Measurements from ENCODE around the gene TRAF3. TPM values are rescaled to one million over a fixed set of nuclear protein-coding genes. Genes with fewer than 3 reads are reported as not detected.
A peak's percentile ranks its signal among the peaks of the same experiment; 100 is the strongest.

Gene TRAF3
- total and polyA plus RNA-seq, 2 donors = 9.2 to 14.6 TPM

- no peaks in the 10 kb centered on the region for H3K27me3 ChIP-seq (ENCODE audit: control insufficient read depth in 2 of 2, insufficient read depth in 1 of 2, low read length in 1 of 2)
- no peaks in the 10 kb centered on the region for H3K9me3 ChIP-seq (ENCODE audit: control insufficient read depth in 2 of 2, insufficient read depth in 1 of 2, low read length in 1 of 2)
- H3K27ac ChIP-seq (ENCODE audit: low read depth in 1 of 2, low read length in 1 of 2) = no peak overlapping the region
- H3K4me3 ChIP-seq (ENCODE audit: low read length in 2 of 2) = no peak overlapping the region
- H3K4me1 ChIP-seq (ENCODE audit: control insufficient read depth in 2 of 2, insufficient read depth in 2 of 2, low read length in 2 of 2) = no peaks in the 10 kb centered on the region
- 97% methylated on average over 21 of the region's 21 CpGs for WGBS
- peaks cover 5 to 15% of the 10 kb centered on the region in 2 donors for H3K36me3 ChIP-seq (ENCODE audit: control insufficient read depth in 2 of 2, insufficient read depth in 2 of 2, low read length in 1 of 2)
- DNase-seq (ENCODE audit: low read depth in 6 of 9, low spot score in 9 of 9) = no peak
Observed at GRCh38 chr14:102911991-102912761, 134.9 kb downstream of the TRAF3 start.

- 97% methylated on average over 28 of the region's 28 CpGs for WGBS
Observed at GRCh38 chr14:102913341-102914211, 136.3 kb downstream of the TRAF3 start.

DNA sequence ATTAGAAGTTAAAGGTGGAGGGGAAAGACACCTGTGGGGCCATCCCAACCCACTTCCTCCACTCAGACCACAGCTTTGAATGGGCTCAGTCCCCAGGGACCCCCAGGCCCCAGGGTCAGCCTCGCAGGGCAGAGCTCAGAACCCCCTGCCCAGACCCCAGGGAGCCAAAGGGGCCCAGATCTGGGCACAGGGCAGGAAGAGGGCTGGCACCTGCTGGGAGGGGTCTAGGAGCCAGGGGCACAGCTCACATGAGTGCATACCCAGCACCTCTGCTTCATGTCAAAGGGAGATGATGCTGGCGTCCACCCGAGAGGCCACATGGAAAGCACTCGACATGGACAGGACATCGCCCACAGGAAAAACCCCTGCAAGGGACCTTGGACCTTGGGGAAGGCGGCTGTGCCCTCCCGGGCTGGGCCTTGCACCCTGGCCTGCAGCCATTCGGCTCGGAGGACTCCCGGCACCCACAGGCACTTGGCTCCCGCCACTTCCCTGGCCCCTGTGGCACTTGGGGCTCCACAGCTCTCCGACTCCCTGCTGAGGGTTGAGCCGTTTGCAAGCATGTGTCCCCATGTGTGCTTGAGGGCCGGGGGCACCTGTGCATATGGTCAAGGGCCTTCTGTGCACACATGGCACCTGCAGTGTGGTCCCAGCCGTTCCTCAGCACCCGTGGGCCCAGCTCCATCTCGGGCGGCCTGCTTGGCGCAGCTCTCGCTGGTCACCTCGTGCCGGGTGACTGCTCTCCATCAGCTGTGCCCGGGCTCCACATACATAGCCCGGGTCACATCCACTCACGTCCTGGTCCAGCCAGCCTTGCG, 137.4 kb downstream of the TRAF3 start:
- Histone ChIP-seq H3K9me3 (ENCODE audit: control insufficient read depth in 2 of 2, insufficient read depth in 1 of 2, low read length in 1 of 2) (peaks cover 0 to 3% of the 10 kb centered on the region in 2 donors), H3K27ac (ENCODE audit: low read depth in 1 of 2, low read length in 1 of 2) (no peak overlapping the region), H3K27me3 (ENCODE audit: control insufficient read depth in 2 of 2, insufficient read depth in 1 of 2, low read length in 1 of 2) (no peaks in the 10 kb centered on the region), H3K4me1 (ENCODE audit: control insufficient read depth in 2 of 2, insufficient read depth in 2 of 2, low read length in 2 of 2) (no peaks in the 10 kb centered on the region), H3K36me3 (ENCODE audit: control insufficient read depth in 2 of 2, insufficient read depth in 2 of 2, low read length in 1 of 2) (peaks cover 0 to 1% of the 10 kb centered on the region in 2 donors), H3K4me3 (ENCODE audit: low read length in 2 of 2) (no peak overlapping the region)
- WGBS = 94% methylated on average over 26 of the region's 26 CpGs
- no peak for DNase-seq (ENCODE audit: low read depth in 6 of 9, low spot score in 9 of 9)

More at GRCh38 chr14:102913341-102914211, 136.3 kb downstream of the TRAF3 start:
- no peaks in the 10 kb centered on the region for H3K4me1 ChIP-seq (ENCODE audit: control insufficient read depth in 2 of 2, insufficient read depth in 2 of 2, low read length in 2 of 2)
- DNase-seq (ENCODE audit: low read depth in 6 of 9, low spot score in 9 of 9) = no peak
- H3K27me3 ChIP-seq (ENCODE audit: control insufficient read depth in 2 of 2, insufficient read depth in 1 of 2, low read length in 1 of 2) = no peaks in the 10 kb centered on the region
- no peak overlapping the region for H3K4me3 ChIP-seq (ENCODE audit: low read length in 2 of 2)
- peaks cover 0 to 3% of the 10 kb centered on the region in 2 donors for H3K9me3 ChIP-seq (ENCODE audit: control insufficient read depth in 2 of 2, insufficient read depth in 1 of 2, low read length in 1 of 2)
- no peak overlapping the region for H3K27ac ChIP-seq (ENCODE audit: low read depth in 1 of 2, low read length in 1 of 2)
- H3K36me3 ChIP-seq (ENCODE audit: control insufficient read depth in 2 of 2, insufficient read depth in 2 of 2, low read length in 1 of 2) = peaks cover 0 to 4% of the 10 kb centered on the region in 2 donors

GRCh38 chr14:102915292-102916110, 138.3 kb downstream of the TRAF3 start:
- H3K27me3 ChIP-seq (ENCODE audit: control insufficient read depth in 2 of 2, insufficient read depth in 1 of 2, low read length in 1 of 2) = peaks cover 0 to under 1% of the 10 kb centered on the region in 2 donors
- H3K4me3 ChIP-seq (ENCODE audit: low read length in 2 of 2) = no peak overlapping the region
- no peak for DNase-seq (ENCODE audit: low read depth in 6 of 9, low spot score in 9 of 9)
- peaks cover 0 to 3% of the 10 kb centered on the region in 2 donors for H3K9me3 ChIP-seq (ENCODE audit: control insufficient read depth in 2 of 2, insufficient read depth in 1 of 2, low read length in 1 of 2)
- H3K36me3 ChIP-seq (ENCODE audit: control insufficient read depth in 2 of 2, insufficient read depth in 2 of 2, low read length in 1 of 2) = no peaks in the 10 kb centered on the region
- WGBS = 96% methylated on average over 19 of the region's 19 CpGs
- no peak overlapping the region for H3K27ac ChIP-seq (ENCODE audit: low read depth in 1 of 2, low read length in 1 of 2)
- no peaks in the 10 kb centered on the region for H3K4me1 ChIP-seq (ENCODE audit: control insufficient read depth in 2 of 2, insufficient read depth in 2 of 2, low read length in 2 of 2)

GRCh38 chr14:102916347-102917055, 139.3 kb downstream of the TRAF3 start:
- 88% methylated on average over 18 of the region's 18 CpGs for WGBS
- H3K4me1 ChIP-seq (ENCODE audit: control insufficient read depth in 2 of 2, insufficient read depth in 2 of 2, low read length in 2 of 2) = no peaks in the 10 kb centered on the region
- peaks cover 5 to 10% of the 10 kb centered on the region in 2 donors for H3K27me3 ChIP-seq (ENCODE audit: control insufficient read depth in 2 of 2, insufficient read depth in 1 of 2, low read length in 1 of 2)
- H3K4me3 ChIP-seq (ENCODE audit: low read length in 2 of 2) = no peak overlapping the region
- no peak overlapping the region for H3K27ac ChIP-seq (ENCODE audit: low read depth in 1 of 2, low read length in 1 of 2)
- H3K36me3 ChIP-seq (ENCODE audit: control insufficient read depth in 2 of 2, insufficient read depth in 2 of 2, low read length in 1 of 2) = no peaks in the 10 kb centered on the region
- H3K9me3 ChIP-seq (ENCODE audit: control insufficient read depth in 2 of 2, insufficient read depth in 1 of 2, low read length in 1 of 2) = peaks cover 0 to 3% of the 10 kb centered on the region in 2 donors
- no peak for DNase-seq (ENCODE audit: low read depth in 6 of 9, low spot score in 9 of 9)

GRCh38 chr14:102917056-102917385, 139.8 kb downstream of the TRAF3 start:
- Histone ChIP-seq H3K27ac (ENCODE audit: low read depth in 1 of 2, low read length in 1 of 2) (no peak overlapping the region), H3K4me3 (ENCODE audit: low read length in 2 of 2) (no peak overlapping the region), H3K9me3 (ENCODE audit: control insufficient read depth in 2 of 2, insufficient read depth in 1 of 2, low read length in 1 of 2) (peaks cover 0 to 3% of the 10 kb centered on the region in 2 donors), H3K27me3 (ENCODE audit: control insufficient read depth in 2 of 2, insufficient read depth in 1 of 2, low read length in 1 of 2) (peaks cover 8 to 16% of the 10 kb centered on the region in 2 donors), H3K36me3 (ENCODE audit: control insufficient read depth in 2 of 2, insufficient read depth in 2 of 2, low read length in 1 of 2) (no peaks in the 10 kb centered on the region), H3K4me1 (ENCODE audit: control insufficient read depth in 2 of 2, insufficient read depth in 2 of 2, low read length in 2 of 2) (no peaks in the 10 kb centered on the region)
- no peak for DNase-seq (ENCODE audit: low read depth in 6 of 9, low spot score in 9 of 9)
- 96% methylated on average over 6 of the region's 6 CpGs for WGBS

- Histone ChIP-seq H3K27me3 (ENCODE audit: control insufficient read depth in 2 of 2, insufficient read depth in 1 of 2, low read length in 1 of 2) (peaks cover 14 to 22% of the 10 kb centered on the region in 2 donors), H3K4me1 (ENCODE audit: control insufficient read depth in 2 of 2, insufficient read depth in 2 of 2, low read length in 2 of 2) (peaks cover 0 to 1% of the 10 kb centered on the region in 2 donors), H3K9me3 (ENCODE audit: control insufficient read depth in 2 of 2, insufficient read depth in 1 of 2, low read length in 1 of 2) (peaks cover 0 to 3% of the 10 kb centered on the region in 2 donors), H3K4me3 (ENCODE audit: low read length in 2 of 2) (no peak overlapping the region), H3K36me3 (ENCODE audit: control insufficient read depth in 2 of 2, insufficient read depth in 2 of 2, low read length in 1 of 2) (no peaks in the 10 kb centered on the region), H3K27ac (ENCODE audit: low read depth in 1 of 2, low read length in 1 of 2) (no peak overlapping the region)
- whole genome bisulfite sequencing = 50% methylated on average over 12 of the region's 12 CpGs
- DNase-seq (ENCODE audit: low read depth in 6 of 9, low spot score in 9 of 9) = peak in 7 of 9 donors; percentile 40 to 80 (median 67)
Observed at GRCh38 chr14:102917469-102918211, 140.4 kb downstream of the TRAF3 start.
